ENCODE measurements around the gene PRAMEF12.

- TF ChIP-seq CTCF (IDR thresholded peaks at IDR 0.05) = no peak
- TF ChIP-seq POLR2A (IDR thresholded peaks at IDR 0.05) = no peak
These were observed 1.3 kb downstream of the PRAMEF12 start for GRCh38 chr1:12774801-12775345.

All from tibial nerve (tissue), 3 donors.